PFSK-1 (cell line): Measurements from ENCODE around the gene IL22.

Source experiments
- FOXP2 ChIP-seq: optimal IDR thresholded peaks from 2 replicates; pipeline ENCODE3; 2011; ENCODE audit warnings: borderline replicate concordance, control low read depth, inconsistent platforms; ENCODE audit not compliant: insufficient read depth; ENCODE audit errors: extremely low read length, extremely low read depth
- POLR2AphosphoS5 ChIP-seq: IDR thresholded peaks from 2 replicates; pipeline ENCODE4 v1.6.1; 2012; ENCODE audit warnings: low read depth, mild to moderate bottlenecking, control low read depth, low read length, moderate library complexity
- SIN3A ChIP-seq: IDR thresholded peaks from 2 replicates; pipeline ENCODE4 v1.6.1; 2012; ENCODE audit warnings: mild to moderate bottlenecking, low read length, moderate library complexity, borderline replicate concordance; ENCODE audit not compliant: insufficient read depth
- TAF1 ChIP-seq: IDR thresholded peaks from 2 replicates; pipeline ENCODE4 v1.6.1; 2012; ENCODE audit warnings: low read length, control low read depth, borderline replicate concordance; ENCODE audit not compliant: insufficient read depth
- TF ChIP-seq, protein P1 (sequence below), 2 experiments: IDR thresholded peaks; 2 replicates each; pipeline versions ENCODE4 v1.6.1 to v1.8.0; 2011 to 2012; ENCODE audit warnings: low read depth in 2 of 2, low read length in 2 of 2, control low read depth in 1 of 2, inconsistent platforms in 1 of 2, mild to moderate bottlenecking in 1 of 2, moderate library complexity in 1 of 2; ENCODE audit not compliant: insufficient read depth in 1 of 2

Gene IL22

DNA sequence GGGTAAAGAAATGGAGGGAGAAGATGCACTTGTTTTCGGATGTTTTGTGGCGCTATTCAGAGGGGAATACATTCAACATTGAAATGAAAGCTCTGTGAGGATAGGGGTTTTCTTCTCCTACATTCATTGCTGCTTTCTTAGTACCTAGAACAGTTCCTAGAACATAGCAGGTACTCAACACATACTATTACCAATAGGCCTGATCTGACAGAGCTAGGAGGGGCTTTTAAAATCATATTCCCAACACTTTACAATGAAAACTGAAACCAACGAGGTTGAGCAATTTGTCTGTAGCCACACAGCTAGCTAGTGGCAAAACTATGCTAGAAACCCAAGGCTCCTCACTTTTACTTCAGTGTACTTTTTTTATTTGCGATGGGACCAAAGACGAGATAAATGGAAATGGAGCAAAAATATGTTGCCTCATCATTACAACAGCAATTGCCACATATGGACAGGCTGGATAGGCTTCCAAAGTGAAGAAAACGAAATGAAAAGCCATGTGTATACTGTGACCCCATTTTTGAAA lies 23.1 kb upstream of the IL22 start:
- TF ChIP-seq, protein P1, sequence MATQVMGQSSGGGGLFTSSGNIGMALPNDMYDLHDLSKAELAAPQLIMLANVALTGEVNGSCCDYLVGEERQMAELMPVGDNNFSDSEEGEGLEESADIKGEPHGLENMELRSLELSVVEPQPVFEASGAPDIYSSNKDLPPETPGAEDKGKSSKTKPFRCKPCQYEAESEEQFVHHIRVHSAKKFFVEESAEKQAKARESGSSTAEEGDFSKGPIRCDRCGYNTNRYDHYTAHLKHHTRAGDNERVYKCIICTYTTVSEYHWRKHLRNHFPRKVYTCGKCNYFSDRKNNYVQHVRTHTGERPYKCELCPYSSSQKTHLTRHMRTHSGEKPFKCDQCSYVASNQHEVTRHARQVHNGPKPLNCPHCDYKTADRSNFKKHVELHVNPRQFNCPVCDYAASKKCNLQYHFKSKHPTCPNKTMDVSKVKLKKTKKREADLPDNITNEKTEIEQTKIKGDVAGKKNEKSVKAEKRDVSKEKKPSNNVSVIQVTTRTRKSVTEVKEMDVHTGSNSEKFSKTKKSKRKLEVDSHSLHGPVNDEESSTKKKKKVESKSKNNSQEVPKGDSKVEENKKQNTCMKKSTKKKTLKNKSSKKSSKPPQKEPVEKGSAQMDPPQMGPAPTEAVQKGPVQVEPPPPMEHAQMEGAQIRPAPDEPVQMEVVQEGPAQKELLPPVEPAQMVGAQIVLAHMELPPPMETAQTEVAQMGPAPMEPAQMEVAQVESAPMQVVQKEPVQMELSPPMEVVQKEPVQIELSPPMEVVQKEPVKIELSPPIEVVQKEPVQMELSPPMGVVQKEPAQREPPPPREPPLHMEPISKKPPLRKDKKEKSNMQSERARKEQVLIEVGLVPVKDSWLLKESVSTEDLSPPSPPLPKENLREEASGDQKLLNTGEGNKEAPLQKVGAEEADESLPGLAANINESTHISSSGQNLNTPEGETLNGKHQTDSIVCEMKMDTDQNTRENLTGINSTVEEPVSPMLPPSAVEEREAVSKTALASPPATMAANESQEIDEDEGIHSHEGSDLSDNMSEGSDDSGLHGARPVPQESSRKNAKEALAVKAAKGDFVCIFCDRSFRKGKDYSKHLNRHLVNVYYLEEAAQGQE (IDR thresholded peaks at IDR 0.05; ENCODE audit: insufficient read depth in 1 of 2, low read depth in 2 of 2, low read length in 2 of 2): no peak
- TF ChIP-seq FOXP2: no peak
- TF ChIP-seq POLR2AphosphoS5: no peak
- TF ChIP-seq TAF1: no peak
- no peak for TF ChIP-seq SIN3A

DNA sequence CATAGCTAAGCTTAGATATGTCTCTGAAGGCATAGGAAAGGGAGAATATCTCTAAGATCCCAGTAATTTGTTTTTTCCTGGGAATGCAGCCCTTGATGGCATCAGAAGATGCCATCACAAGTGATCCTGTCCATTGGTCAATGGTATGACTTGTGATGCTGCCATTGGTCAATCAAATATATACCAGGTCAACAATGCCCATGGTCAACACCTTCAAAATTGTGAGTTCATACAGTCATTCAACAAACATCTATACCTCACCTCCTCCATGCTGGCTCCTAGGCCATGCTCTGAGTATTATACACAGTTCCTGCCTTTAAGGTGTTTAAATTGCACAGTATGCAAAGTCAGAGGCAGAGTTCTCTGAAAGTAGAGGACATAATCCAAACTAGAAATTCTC lies 19.3 kb upstream of the IL22 start:
- no peak for TF ChIP-seq SIN3A
- TF ChIP-seq POLR2AphosphoS5: no peak
- no peak for TF ChIP-seq TAF1
- TF ChIP-seq, protein P1 (IDR thresholded peaks at IDR 0.05; ENCODE audit: insufficient read depth in 1 of 2, low read depth in 2 of 2, low read length in 2 of 2): no peak
- TF ChIP-seq FOXP2: no peak

DNA sequence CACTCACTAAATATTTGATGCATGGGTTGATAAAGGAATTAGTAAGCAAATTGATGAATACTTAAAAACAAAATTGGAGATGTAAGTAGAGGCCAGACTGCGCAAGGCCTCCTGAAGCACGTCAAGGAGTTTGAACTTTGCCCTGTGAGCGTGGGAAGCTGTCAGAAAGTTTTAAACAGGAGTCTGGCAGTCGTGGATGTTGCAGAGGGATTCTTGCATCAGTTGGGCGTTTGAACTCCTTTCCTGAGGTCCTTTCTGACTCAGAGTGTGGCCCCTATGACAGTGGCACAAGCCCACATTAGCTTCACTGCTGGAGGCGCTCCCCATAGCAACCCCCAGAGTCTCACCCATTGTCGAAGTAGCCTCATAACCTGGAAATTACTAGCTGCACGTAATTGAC lies 17.9 kb upstream of the IL22 start:
- TF ChIP-seq, protein P1 (IDR thresholded peaks at IDR 0.05; ENCODE audit: insufficient read depth in 1 of 2, low read depth in 2 of 2, low read length in 2 of 2): no peak
- no peak for TF ChIP-seq TAF1
- no peak for TF ChIP-seq SIN3A
- no peak for TF ChIP-seq FOXP2

DNA sequence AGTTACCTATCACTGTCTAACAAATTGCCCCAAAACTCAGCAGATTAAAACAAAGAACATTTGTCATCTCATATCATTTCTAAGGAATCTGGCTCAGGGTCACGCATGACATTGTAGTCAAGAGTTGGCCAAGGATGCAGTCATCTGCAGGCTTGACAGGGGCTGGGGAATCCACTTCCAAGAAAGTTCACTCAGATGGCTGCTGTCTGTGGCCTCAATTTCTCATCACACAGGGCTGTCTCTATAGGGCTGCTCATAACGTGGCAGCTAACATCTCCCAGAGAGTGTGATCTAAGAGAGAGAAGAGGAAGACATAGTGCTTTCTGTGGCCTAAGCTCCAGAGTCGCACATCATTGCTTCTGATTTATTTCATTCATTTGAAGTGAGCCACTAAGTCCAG lies 17.0 kb upstream of the IL22 start:
- TF ChIP-seq, protein P1 (IDR thresholded peaks at IDR 0.05; ENCODE audit: insufficient read depth in 1 of 2, low read depth in 2 of 2, low read length in 2 of 2): no peak
- TF ChIP-seq TAF1 (no peak), POLR2AphosphoS5 (no peak), SIN3A (no peak), FOXP2 (no peak)

DNA sequence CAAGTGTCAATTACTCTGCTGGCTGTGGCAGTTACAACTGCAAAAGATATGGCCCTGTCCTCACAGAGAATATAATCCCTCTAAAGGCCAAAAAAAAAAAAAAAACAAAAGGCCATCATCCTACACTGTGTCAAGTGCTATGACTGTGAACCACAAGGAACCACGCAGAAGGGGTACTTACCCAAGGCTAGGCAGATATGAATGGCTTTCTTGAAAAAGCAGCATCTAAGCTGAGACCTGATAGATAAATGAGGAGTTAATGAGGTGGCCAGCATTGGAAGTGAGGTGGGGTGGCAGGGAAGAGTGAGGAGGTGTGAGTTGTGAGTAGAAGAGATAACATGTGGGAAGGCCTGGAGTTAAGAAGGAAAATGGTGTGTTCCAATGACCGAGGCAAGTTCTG lies 16.4 kb upstream of the IL22 start:
- TF ChIP-seq SIN3A (no peak), TAF1 (no peak), FOXP2 (no peak), POLR2AphosphoS5 (no peak)
- TF ChIP-seq, protein P1 (IDR thresholded peaks at IDR 0.05; ENCODE audit: insufficient read depth in 1 of 2, low read depth in 2 of 2, low read length in 2 of 2): no peak
